GM18519 (cell line): ENCODE measurements around the gene LCN1.
"Not testable (repeated sequence)": the region's sequence is repeated elsewhere in the genome, so short reads cannot be mapped to it uniquely, and the experiment has no call there.

Experiments
- ATAC-seq: cut with Tn5 transposase; IDR thresholded peaks from one replicate; pipeline ENCODE4 v1.9.1; 2021; ENCODE audit warnings: mild to moderate bottlenecking, moderate library complexity; ENCODE audit not compliant: unreplicated experiment, low FRiP score

Gene LCN1

DNA sequence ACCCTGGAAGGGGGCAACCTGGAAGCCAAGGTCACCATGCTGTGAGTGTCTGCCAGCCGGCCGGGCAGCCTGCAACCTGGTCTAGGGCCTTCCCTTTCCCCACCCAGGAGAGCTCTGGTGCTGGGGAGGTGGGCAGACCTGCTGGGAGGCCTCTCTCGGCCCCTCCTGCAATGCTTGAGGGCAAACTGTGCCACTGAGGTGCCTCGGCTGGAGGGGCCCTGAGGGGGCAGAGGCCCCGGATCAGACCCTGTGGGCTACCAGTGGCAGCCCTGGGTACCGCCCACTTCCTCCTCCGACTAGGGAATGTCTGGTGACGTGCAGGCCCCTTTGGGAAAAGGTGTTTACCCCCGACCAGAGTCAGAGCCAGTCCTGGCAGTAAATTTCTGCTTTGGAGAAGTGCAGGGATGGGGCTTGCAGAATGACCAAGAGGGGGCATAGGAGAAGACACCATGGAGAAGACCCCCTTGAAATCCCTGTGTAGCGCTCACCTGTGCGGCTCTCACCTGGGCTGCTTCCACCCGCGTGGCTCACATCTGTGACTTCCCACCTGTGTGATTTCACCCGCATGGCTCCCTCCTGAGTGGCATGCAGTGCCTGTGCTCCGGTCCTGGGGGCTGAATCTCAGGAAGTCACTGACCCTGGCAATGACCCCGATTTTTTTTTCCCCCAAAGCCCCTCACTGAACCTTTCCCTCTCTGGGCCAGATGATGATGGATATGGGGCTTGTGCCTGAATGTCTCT, 1.1 kb downstream of the LCN1 start:
- ATAC-seq = no peak

DNA sequence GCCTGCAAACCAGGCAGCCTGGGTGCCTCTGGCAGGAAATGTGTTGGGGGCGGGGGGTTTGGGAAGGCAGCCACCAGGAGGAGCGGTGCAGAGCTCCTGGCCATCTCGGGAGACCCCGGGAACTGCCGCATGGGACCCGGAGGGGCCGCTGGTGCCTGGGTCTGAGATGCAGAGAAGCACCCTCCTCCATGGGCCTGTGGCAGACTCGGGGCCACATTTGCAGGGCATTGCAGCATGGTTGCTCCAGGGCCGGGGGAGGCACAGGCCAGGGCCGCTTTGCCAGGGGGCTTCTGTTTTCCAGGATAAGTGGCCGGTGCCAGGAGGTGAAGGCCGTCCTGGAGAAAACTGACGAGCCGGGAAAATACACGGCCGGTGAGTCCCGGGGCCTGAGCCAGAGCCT, 1.7 kb downstream of the LCN1 start:
- ATAC-seq = no peak

DNA sequence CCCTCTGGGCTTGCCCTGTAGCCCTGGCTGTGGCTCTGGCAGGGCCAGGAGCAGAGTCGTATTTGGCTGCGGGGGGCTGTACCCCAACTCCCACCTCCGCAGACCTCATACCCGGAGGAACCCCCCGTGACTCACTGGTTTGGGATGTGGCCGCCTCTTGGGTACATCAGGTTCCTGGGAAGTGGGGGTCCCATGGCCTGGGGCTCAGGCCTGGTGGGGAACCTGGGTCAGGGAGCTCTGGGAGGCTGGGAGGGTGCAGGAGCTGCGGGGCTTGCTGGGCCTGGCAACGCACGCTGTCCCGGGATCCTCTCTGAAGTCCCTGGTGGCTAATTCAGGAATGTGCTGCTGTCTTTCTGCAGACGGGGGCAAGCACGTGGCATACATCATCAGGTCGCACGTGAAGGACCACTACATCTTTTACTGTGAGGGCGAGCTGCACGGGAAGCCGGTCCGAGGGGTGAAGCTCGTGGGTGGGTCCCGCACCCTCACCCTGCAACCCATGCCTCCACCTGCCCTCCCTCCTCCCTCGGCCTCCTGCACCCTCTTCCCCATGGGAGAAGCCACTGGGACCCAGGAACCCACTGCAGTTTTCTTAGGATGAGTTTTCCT, 2.4 kb downstream of the LCN1 start:
- no peak for ATAC-seq

DNA sequence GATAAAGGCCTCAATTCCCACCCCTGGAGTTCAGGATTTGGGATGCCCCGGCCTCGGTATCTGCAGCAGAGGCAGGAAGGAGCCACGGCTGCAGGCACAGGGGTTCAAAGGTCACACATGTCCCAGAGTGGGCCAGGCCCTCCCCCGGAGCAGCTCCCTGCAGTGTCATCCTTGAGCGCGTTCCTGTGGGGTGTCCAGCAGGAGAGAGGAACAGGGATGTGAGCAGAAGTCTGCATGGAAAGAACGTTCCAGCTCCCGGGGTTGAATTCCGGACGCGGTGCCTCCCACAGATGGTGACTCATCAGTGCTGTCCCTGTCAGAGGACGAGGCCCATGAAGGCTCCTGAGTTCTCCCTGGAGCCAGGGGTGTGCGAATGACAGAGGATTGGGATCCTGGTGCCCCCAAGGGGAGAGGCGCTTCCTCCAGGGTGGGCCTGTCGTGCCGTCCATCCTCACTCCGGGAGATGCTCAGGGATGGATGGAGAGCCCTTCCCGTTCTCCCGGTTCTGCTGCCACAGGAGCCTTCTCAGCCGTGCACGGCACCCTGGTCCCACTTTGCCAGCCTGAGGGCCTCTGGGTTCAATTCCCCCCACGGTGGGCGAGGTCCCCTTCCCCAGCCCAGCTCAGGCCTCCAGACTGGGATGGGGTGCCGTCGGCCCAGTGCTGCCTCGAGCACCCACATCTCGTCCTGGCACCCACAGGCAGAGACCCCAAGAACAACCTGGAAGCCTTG, 3.1 kb downstream of the LCN1 start:
- no peak for ATAC-seq

DNA sequence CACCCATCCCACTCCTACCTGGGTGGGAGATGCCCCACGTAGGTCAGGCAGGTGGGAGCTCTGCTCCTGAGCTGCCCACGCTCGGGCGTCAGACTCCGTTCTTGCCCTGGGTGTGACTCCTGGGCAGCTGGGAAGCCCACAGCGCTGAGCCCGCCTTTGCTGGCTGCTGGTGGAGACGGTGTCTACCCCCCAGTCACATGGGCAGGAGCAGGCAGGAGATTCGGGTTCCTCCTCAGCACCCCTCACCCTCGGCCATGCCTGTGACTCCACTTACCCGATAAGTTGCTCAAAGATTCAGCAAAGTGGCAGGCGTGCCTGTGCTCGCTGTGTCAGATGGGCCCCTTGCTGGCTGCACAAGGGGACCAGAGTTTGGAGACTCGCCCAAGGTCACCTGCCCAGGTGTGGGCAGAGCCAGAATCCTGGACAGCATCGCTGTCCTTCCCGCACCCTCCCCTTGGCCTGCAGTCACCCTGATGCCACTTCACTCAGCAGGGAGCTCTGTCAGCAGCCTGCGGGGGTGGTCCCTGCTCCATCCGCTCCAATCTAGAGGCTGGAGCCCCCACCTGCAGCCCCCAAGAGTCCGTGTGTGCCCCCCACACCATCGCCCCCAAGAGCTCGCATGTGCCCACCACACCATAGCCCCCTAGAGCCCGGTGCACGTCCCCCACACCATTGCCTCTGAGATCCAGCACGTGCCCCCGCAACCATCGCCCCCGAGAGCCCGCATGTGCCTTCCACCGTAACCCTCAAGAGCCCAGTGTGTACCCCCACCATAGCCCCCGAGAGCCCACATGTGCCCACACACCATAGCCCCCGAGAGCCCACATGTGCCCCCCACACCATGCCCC, 4.2 kb downstream of the LCN1 start:
- ATAC-seq = no peak

DNA sequence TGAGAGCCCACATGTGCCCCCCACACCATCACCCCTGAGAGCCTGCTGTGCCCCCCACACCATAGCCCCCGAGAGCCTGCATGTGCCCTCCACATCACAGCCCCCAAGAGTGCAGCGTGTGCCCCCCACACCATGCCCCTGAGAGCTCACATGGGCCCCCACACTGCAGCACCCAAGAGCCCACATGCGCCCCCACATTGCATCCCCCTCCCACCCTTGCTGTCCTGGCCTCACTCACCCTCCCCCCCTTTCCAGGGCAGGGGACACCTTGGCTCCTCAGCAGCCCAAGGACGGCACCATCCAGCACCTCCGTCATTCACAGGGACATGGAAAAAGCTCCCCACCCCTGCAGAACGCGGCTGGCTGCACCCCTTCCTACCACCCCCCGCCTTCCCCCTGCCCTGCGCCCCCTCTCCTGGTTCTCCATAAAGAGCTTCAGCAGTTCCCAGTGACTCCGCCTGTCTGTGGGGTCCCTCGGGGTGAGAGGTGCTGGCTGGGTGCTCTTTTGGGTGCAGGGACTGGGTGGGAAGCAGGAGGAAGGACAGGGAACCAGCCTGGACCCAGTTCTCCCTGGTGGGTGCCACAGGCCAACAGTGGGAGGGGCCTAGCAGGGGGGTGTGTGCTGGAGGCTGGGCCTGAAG, 5.0 kb downstream of the LCN1 start:
- no peak for ATAC-seq

DNA sequence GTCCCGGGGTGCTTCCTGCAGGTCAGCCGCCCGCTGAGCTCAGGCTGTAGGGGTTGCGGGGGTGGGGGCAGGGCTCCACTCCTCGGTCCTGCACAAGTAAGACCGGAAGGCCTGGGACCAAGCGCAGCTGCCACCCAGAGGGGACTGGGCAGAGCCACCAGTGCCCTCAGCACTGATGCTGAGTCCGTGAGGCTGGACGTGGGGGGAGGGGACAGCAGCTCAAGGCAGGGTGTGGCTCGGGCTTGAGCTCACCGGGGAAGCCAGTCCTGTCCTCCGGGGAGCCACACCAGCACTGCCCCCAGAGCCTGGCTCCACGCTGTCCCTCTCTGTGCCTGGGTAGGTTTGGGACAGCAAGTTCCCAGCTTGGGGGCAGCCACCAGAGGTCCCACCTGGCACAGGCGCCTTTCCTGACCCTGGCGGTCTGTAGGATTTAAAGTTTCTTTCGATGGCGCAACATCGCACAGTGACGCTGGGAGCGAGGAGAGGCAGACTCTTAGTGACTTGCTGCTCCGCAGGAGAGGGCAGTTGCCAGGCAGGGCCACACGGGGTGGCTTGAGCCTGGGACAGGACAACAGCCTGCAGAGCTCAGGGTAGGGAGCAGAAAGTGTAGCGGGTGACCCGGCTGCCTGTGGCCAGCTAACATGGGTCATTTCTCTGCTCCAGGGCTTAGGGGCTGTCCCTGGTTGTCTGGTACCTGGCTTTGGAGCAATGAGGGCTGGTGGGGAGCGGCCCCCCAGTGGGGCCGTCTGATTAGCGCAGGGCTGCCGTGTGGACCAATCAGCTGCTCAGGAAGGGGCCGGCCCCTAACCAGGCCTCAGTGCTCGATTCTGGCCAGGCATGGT, 5.7 kb downstream of the LCN1 start:
- ATAC-seq = no peak

DNA sequence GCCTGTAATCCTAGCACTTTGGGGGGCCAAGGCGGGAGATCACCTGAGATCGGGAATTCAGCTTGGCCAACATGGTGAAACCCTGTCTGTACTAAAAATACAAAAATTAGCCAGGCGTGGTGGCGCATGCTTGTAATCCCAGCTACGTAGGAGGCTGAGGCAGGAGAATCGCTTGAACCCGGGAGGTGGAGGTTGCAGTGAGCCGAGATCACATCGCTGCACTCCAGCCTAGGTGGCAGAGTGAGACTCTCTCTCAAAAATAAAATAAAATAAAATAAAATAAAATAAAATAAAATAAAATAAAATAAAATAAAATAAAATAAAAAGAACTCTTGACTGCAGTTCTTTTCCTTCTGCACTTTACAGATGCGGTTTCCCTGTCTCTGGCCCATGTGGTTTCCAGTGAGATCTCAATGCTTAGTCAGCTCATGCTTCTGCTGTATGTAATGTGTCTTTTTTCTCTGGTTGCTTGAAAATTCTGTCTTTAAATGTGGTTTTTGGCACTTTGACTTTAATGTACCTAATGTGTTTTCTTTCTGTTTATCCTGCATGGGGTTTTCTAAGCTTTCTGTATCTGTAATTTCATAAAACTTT, 7.7 kb downstream of the LCN1 start:
- ATAC-seq = not testable (repeated sequence)

DNA sequence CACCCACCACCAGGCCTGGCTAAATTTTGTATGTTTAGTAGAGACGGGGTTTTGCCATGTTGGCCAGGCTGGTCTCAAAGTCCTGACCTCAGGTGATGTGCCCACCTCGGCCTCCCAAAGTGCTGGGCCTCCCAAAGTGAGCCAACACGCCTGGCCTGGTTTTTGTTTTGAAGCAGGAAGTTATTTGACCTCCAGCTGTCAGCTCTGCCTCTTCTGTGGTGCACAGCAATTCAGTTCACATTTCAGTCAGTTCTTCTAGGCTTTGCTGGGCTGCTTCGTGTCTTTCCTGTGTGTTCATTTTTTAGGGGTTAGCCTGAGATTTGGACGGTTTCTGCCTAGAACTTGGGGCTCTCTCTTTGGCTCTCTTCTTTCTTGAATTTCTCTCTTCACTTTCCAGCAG, 8.9 kb downstream of the LCN1 start:
- no peak for ATAC-seq

DNA sequence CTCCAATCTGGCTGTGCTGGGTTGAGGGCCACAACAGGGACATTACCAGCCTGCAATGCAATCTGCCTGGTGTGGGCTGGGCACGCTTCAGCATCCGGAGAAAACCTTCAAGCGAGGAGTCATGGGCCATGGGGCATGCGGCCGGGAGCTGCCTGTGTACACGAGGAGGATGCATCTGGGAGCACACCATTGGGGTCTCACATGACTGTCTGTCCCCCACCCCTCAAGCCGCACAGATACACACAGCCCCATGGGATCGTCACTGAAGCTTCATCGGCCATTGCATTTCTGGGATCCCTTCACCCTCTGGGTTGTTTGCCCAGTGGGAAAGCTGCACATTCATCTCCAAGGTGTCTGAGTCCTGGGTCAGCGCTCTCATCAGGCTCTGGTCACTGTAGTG, 9.9 kb downstream of the LCN1 start:
- ATAC-seq = no peak

DNA sequence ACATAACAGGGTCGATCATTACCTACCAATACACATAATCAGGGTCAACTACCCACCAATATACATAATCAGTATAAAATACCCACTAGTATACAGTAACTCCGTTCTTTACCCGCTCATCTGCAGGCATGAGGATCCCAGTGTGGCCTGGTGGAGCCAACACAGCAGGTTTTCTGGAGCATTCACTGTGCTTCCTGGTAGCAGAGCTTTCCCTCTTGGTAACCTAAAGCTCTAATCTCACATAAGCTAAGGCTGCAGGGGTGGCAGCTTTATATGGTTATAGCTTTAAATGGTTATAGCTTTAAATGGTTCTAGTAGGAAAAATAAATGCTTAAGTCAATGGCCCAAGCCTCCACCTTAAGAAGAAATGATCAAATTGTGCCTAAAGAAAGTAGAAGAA, 11.9 kb downstream of the LCN1 start:
- no peak for ATAC-seq

DNA sequence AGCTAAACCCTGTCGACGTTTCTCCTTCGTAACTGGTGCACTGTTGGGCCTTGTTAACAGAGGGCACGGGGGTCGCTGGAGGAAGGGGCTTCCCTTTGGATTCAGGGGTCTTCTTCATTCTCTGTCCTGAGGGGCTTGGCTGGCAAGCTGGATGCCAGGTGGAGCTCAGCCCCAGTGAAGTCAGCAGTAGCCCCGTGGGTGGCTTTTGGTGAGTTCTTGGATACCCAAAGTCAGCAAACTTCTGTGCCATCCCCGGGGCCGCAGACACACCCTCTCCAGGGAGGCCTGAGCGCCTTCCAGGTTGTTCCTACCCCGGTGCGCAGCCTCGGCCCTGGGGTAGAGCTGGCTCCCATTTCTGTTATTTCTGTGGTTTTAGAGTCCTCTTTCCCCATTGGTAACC, 12.4 kb downstream of the LCN1 start:
- no peak for ATAC-seq

DNA sequence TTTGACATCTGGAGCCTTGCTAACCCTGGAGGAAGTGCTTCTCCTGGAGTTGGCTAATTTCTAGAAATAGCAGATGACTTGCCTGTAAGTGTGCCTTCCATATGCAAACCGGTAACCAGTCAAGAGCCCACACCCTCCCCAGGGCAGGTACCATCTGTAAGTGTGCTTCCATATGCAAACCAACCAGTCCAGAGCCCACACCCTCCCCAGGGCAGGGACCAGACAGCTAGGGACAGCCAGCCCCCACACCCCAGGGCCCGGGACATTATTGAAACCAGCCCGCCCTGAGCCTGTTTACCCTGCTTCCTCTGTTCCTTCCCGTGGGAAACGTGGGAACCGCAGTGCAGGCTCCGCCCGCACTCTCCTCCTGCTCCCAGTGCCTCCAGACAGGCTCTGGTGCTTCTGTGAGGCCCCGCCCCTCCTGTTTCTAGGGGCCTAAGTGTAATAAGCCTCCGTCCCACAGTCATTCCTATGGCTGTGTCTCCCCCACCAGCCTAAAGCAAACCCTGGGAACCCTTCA, 13.0 kb downstream of the LCN1 start:
- not testable (repeated sequence) for ATAC-seq

DNA sequence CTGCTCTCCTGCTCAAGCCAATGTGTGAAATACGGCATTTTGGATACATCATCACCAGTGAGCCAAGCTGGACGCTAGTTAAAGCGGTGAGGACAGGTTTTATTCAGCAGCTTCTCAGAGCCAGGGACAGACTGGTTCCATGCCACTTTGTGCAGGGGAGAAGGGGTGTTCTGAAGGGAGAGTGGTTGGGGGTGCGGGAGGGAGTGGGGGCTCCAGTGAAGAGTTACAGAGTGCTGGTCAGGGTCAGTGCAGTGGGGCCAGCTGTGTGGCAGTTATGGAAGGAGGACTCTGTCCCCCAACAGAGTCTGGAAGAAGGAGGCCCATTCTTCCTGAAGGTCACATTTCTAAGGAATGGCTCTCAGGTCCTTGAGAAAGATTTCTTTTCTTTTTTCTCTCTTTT, 13.6 kb downstream of the LCN1 start:
- not testable (repeated sequence) for ATAC-seq

DNA sequence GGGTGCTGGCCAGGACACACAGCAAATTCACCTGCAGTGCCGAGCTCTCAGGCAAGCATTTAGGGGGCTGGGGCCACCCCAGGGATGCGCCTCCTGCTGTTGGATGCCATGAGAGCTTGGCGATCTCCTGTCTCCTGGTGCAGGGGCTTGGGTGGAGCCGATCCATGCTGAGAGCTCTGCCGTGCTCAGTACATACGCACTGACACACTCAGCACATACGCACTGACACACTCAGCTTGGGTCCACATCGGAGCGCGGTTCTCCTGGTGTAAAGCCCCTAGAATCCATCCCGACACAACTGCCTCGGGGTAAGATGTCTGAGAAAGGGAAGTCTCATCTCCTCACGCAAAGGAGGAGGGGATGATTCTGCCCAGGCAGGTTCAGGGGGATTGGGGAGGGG, 14.4 kb downstream of the LCN1 start:
- not testable (repeated sequence) for ATAC-seq

DNA sequence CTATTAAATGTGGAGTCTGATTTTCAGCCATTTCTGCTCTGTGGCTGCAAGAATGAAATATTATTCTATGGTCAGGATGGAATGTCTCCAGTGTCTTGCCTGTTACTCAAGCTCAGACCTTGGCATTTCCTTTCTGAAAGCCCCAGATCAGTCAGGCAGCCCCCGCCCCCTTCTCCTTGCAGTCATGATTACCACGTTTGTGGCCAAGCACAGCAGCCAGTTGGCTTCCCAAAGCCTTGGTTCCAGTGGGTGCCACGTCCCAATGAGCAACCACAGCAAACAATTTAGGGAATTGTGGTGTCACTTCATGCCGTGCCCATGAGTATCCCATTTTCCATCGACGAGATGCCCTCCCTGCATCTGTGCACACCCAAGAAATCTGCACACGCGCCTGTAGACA, 15.0 kb downstream of the LCN1 start:
- no peak for ATAC-seq

DNA sequence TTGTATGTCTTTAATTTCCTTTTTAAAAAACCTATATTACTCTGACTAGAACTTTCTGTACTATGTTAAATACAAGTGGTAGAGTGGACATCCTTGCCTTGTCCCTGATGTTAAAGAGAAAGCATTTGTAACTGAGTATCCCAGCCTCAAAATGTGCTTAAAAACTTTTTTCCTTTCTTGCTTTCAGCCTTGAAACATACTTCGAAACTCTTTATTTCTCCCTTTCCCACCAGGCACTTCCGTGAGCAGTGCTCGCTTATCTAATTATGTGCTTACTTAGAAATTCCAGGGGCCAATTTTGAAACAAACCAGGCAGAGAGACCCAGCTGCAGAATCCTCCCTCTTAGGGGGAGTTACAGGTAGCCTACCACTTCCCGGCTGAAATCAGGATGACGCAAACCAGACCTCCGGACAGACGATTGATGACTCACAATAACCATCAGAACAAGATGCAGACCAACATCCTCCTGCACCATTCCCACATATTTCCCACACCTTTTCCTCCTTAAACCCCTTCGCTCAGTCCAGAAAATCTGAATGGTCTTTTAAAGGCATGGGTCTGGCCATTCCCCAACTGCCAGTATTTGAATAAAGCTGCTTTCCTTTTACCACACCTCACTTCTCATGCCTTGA, 22.1 kb downstream of the LCN1 start:
- ATAC-seq = not testable (repeated sequence)

DNA sequence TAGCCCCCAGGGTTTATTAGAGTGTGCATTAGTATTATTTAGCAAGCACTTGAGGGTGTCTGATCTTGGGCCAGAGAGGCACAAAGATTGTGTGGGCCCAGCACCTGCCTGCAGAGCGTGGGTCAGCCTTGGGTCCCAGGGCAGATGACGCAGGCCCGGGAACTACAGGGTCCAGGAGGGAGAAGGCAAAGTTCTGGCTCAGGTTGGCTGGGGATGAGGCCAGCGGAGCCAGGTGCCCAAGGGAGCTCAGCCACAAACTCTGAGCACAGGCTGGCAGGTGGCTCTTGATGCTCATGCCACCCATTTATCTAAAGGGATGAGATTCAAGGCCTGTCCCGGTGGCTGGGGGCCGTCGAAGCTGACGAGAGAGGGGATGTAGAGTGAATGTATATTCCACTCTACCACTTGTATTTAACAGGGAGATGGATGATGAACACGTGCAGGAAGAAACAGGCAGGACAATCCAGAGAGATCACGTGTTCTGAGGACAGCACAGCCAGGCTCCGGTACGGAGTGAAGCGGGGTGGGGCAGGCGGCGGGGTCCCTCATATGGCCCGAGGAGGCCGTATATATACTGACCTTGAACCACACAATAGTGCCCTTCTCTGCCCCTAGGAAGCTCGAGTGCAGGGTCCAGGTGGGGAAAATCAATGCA, 23.9 kb downstream of the LCN1 start:
- ATAC-seq = no peak
